ENCODE results near the gene RSPH1. TPM values are rescaled to one million over a fixed set of nuclear protein-coding genes. Genes with fewer than 3 reads are reported as not detected.

Gene RSPH1
- total and polyA plus RNA-seq, 2 of the 4 experiments (the other 2 are of a cell fraction): not detected

DNA sequence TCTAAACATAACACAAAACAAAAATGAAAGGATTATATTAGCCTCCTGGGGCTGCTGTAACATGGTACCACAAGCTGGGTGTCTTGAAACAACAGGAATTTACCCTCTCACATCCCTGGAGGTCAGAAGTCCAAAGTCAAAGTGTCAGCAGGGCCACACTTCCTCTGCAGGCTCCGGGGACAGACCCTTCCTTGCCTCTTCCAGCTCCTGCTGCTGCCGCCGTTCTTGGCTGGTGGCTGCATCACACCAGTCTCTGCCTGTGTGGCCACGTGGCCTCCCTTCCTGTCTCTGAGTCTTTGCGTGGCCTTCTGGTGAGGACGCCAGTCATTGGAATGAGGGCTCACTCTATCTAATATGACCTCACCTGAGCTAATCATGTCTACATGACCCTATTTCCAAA lies 25.8 kb upstream of the RSPH1 start:
- Histone ChIP-seq H3K9ac (ENCODE audit: low read depth, low read length) (no peak overlapping the region), H2BK5ac (ENCODE audit: low read depth, low read length, poor library complexity, severe bottlenecking) (no peak overlapping the region), H2BK15ac (ENCODE audit: low read depth, low read length) (no peak overlapping the region), H3K27me3 (ENCODE audit: control insufficient read depth, insufficient read depth, low read length) (peaks cover 27% of the 10 kb centered on the region), H4K91ac (ENCODE audit: insufficient read depth, low read depth, low read length) (no peak overlapping the region), H2BK20ac (ENCODE audit: low read depth, low read length) (no peak overlapping the region), H3K79me1 (ENCODE audit: low read depth in 1 of 2, low read length in 2 of 2) (no peaks in the 10 kb centered on the region), H4K20me1 (ENCODE audit: insufficient read depth, low read length) (no peaks in the 10 kb centered on the region; the same call in 1 of the 2 replicates), H3K27ac (ENCODE audit: insufficient read depth, low read length) (no peak overlapping the region), H3K4ac (ENCODE audit: low read depth, low read length) (no peak overlapping the region), H3K23ac (ENCODE audit: low read depth, low read length) (no peak overlapping the region), H3K36me3 (ENCODE audit: control insufficient read depth, insufficient read depth, low read length) (no peaks in the 10 kb centered on the region), H2AFZ (replicated peaks; ENCODE audit: low read length, poor library complexity) (no peak overlapping the region), H3K9me3 (ENCODE audit: control insufficient read depth, insufficient read depth, low read length) (no peaks in the 10 kb centered on the region), H3K4me2 (ENCODE audit: low read depth, low read length) (no peak overlapping the region), H3K14ac (replicated peaks; ENCODE audit: low read depth, low read length) (no peak overlapping the region), H3K4me3 (ENCODE audit: insufficient read depth, low read depth, low read length) (no peak overlapping the region), H2AK9ac (replicated peaks; ENCODE audit: low read depth, low read length, poor library complexity) (no peak overlapping the region), H4K8ac (ENCODE audit: low read depth in 2 of 2, low read length in 2 of 2) (no peak overlapping the region), H2BK120ac (ENCODE audit: low read depth, low read length) (no peak overlapping the region), H3K4me1 (ENCODE audit: control insufficient read depth, insufficient read depth, low read length) (peaks cover 7% of the 10 kb centered on the region; the same call in 1 of the 2 replicates), H2AK5ac (ENCODE audit: low read depth, low read length) (no peak overlapping the region), H3K18ac (ENCODE audit: low read depth, low read length) (no peak overlapping the region), H3K9me1 (ENCODE audit: insufficient read depth, low read length) (peaks cover 2% of the 10 kb centered on the region; the same call in 1 of the 2 replicates), H3K56ac (ENCODE audit: extremely low read depth, insufficient read depth, low read length) (no peak overlapping the region), H4K5ac (ENCODE audit: low read depth, low read length) (no peak overlapping the region)
- dilution Hi-C loops (cut with HindIII; ENCODE audit: low sequenced_read_pairs, unreplicated experiment): no loop called here
- TF ChIP-seq MAFK (IDR thresholded peaks at IDR 0.05; ENCODE audit: low read depth, low read length): no peak
- no peak for TF ChIP-seq MAZ (IDR thresholded peaks at IDR 0.05; ENCODE audit: borderline replicate concordance, low read depth, low read length)
- TF ChIP-seq SMC3 (IDR thresholded peaks at IDR 0.05; ENCODE audit: low read depth, low read length): no peak
- no TSS peak for BruUV-seq (replicated peaks)
- ATAC-seq (ENCODE audit: low read depth) (no peak), DNase-seq (no peak)
- intact Hi-C loops (cut with micrococcal nuclease): no loop called here
- ChIA-PET POLR2A (ENCODE audit: unreplicated experiment) (no interaction called here), CTCF (no interaction called here)
- in situ Hi-C loops (cut with MboI; ENCODE audit: low sequenced_read_pairs): no loop called here
- 50% methylated on average over 5 of the region's 6 CpGs; no CpG with 5 or more reads in 1 of the 2 experiments for WGBS, 2 experiments (ENCODE audit: extremely low coverage in 2 of 2, insufficient read length in 1 of 2)

Data from IMR-90 (cell line).